OCI-LY3 (cell line): Measurements from ENCODE around the gene LRRC17.

ENCODE experiments used
- EZH2phosphoT487 ChIP-seq: fragments of 200-600 bp; shearing (Covaris generic); IDR thresholded peaks from 2 replicates; pipeline ENCODE4 v1.6.1; 2018; ENCODE audit warnings: antibody characterized with exemption, mixed run types, low read depth
- TF ChIP-seq, protein P1 (sequence below): fragments of 200-600, 300-600 bp; sonication (generic); IDR thresholded peaks from 2 replicates; pipeline ENCODE4 v1.5.1; 2014; ENCODE audit warnings: antibody characterized with exemption, low read length, low read depth

GRCh38 chr7:102979670-102980069, 66.9 kb downstream of the LRRC17 start:
- TF ChIP-seq, protein P1, sequence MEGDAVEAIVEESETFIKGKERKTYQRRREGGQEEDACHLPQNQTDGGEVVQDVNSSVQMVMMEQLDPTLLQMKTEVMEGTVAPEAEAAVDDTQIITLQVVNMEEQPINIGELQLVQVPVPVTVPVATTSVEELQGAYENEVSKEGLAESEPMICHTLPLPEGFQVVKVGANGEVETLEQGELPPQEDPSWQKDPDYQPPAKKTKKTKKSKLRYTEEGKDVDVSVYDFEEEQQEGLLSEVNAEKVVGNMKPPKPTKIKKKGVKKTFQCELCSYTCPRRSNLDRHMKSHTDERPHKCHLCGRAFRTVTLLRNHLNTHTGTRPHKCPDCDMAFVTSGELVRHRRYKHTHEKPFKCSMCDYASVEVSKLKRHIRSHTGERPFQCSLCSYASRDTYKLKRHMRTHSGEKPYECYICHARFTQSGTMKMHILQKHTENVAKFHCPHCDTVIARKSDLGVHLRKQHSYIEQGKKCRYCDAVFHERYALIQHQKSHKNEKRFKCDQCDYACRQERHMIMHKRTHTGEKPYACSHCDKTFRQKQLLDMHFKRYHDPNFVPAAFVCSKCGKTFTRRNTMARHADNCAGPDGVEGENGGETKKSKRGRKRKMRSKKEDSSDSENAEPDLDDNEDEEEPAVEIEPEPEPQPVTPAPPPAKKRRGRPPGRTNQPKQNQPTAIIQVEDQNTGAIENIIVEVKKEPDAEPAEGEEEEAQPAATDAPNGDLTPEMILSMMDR = no peak
- TF ChIP-seq EZH2phosphoT487 = no peak
